Fibroblast of mammary gland (primary cell): ENCODE results near the gene CDK6.
A peak's percentile ranks its signal among the peaks of the same experiment; 100 is the strongest.

Experiments
- DNase-seq: peaks from one replicate; pipeline ENCODE4 v3.0.0-alpha.2; 2010; ENCODE audit warnings: low read depth
- H3K4me3 ChIP-seq: 2 replicates; pipeline ENCODE4 v1.5.1; 2011; ENCODE audit warnings: low read depth, mild to moderate bottlenecking, low read length, moderate library complexity; ENCODE audit not compliant: control insufficient read depth
- CTCF ChIP-seq: conservative IDR thresholded peaks from 2 replicates; pipeline ENCODE4 v1.5.1; 2011; ENCODE audit warnings: low read depth, low read length, inconsistent platforms; ENCODE audit not compliant: control insufficient read depth, insufficient read depth

CDK6 gene

GRCh38 chr7:92639213-92639896 is 197.0 kb downstream of the CDK6 start:
- no peak overlapping the region for H3K4me3 ChIP-seq
- DNase-seq = no peak
- no peak for TF ChIP-seq CTCF

- no peak for DNase-seq
- H3K4me3 ChIP-seq = no peak overlapping the region
- no peak for TF ChIP-seq CTCF
Observed at GRCh38 chr7:92636018-92636560, 200.3 kb downstream of the CDK6 start.

GRCh38 chr7:92635538-92635937 is 200.8 kb downstream of the CDK6 start:
- DNase-seq = no peak
- TF ChIP-seq CTCF = no peak
- H3K4me3 ChIP-seq = no peak overlapping the region

- no peak for TF ChIP-seq CTCF
- peak; percentile 88 for DNase-seq
- H3K4me3 ChIP-seq = no peak overlapping the region
Observed at GRCh38 chr7:92634924-92635519, 201.4 kb downstream of the CDK6 start.

GRCh38 chr7:92634205-92634604 is 202.2 kb downstream of the CDK6 start:
- H3K4me3 ChIP-seq = no peak overlapping the region

More at GRCh38 chr7:92634205-92634604, 202.2 kb downstream of the CDK6 start:
- TF ChIP-seq CTCF = no peak
- DNase-seq = no peak
